ENCODE data around the gene KRT74. TPM values are rescaled to one million over a fixed set of nuclear protein-coding genes. Genes with fewer than 3 reads are reported as not detected.
A peak's percentile ranks its signal among the peaks of the same experiment; 100 is the strongest.

Gene KRT74
- total RNA-seq, 2 donors from 2014 or later: not detected

DNA sequence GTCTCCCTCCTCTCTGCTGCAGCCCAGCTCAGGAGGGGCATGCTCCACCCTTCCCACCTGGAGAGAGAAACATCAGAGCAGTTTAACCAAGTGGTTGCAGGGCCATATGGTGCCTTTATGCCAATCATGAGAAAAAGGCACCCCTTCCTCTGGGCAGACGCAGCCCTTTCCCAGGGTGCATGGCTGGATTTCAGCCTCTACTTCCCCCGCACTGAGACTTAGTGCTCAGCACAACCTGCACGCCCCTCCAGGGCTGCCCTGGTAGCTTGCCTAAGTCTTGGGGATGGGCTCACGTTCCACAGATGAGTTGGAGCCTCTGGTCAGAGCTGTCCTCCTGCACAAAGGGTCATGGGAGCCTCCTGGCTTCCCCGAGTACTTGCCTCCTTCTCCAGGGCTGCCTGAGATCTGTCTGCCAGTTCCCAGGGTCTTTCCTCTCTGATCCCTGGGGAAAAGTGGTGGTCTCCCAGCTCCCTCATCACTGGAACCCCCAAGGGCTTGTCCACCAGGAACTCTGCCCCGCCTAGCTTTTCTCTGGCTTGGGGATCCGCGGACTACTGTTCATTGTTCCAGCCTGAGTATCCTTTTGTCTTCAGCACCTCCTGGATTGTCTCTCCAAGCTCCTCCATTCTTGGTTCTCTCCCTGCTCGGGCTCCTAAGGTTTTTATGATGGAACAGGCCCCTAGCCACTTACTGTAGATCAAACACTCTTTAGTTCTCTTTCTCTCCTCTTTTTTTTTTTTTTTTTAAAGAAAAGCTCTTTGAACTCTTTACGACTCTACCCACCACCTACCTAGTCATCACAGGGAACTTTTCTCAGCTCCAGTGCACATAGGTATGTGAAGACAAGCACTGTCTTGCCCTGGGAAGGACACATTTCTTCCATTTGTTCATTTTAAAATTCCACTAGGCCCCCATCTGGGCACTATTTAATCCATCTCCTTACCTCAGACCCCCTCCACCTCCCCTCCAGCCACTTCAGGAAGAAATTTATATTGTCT is 6.1 kb upstream of the KRT74 start:
- intact Hi-C loops (cut with DNase I): loop anchor here in 1 of 2 donors (10.0 kb wide), 1 partner anchor 425 kb away; no protein-coding TSS in a partner anchor
- ATAC-seq (no peak), DNase-seq (no peak)

DNA sequence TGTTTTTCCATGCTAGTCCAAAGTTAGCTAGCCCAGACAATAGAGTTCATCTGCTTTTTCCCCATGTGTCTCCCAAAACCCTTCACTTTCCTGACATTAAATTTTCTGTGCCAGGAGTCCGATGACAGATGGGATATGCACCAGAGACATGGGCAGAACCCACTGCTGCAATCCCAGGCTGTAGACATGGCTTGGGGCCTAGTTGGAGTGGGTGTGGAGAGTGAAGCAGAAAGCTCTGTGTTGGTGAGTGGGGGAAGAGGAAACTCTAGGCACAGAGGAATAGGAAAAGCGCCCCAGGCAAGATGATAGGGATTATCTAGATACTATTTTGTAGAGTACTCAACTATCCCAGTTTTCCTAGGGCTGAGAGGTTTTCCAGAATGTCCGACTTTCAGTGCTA is 4.8 kb upstream of the KRT74 start:
- DNase-seq (no peak), ATAC-seq (no peak)
- intact Hi-C loops (cut with DNase I): no loop called here

DNA sequence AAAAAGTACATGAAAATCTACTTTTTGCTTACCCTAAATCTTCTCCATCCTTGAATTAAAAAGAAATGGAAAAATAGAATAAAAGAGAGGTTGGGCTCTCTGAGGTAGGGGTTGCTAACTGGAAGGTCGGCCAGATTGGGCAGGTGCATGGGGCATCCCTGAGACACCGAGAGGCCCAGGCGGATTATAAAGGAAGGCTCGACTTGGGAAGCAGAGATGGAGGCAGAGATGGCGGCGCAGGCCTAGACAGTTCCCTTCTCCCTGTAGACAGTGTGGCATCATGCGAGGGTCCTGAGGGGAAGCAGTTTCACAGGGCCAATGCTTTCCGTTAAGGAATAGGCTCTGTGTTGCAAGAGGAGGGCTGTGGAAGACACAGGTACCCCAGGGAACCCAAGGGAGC is 3.7 kb upstream of the KRT74 start:
- no peak for ATAC-seq
- intact Hi-C loops (cut with DNase I): no loop called here
- DNase-seq: no peak

DNA sequence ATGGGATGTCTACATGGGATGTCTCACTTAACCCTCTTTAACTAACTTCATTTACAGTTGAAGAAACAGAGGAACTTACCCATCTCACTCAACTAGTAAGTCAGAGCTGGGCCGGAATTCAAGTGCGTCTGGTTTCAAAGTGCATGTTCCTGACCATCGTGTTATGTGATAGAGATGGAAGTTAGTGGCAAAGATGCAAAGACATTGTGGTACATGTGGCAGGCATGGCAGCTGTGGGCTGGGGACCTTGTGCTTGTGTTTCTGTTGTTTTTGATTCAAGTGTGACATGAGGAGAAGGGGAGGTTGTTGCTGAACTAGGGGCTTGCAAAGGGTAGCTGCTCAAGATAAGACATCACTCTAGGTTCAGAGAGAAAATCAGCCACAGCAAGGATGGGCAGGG is 2.3 kb upstream of the KRT74 start:
- no peak for ATAC-seq
- no peak for DNase-seq
- intact Hi-C loops (cut with DNase I): no loop called here

GRCh38 chr12:52575256-52575655 is 1.6 kb upstream of the KRT74 start:
- no peak for ATAC-seq
- intact Hi-C loops (cut with DNase I): no loop called here
- no peak for DNase-seq

GRCh38 chr12:52573306-52573705 is 337 bp downstream of the KRT74 start:
- no peak for DNase-seq
- no peak for ATAC-seq
- intact Hi-C loops (cut with DNase I): no loop called here

GRCh38 chr12:52570511-52570910 is 3.1 kb downstream of the KRT74 start:
- DNase-seq: no peak
- ATAC-seq: no peak
- intact Hi-C loops (cut with DNase I): no loop called here

GRCh38 chr12:52568111-52568510 is 5.5 kb downstream of the KRT74 start:
- DNase-seq: no peak
- intact Hi-C loops (cut with DNase I): no loop called here
- no peak for ATAC-seq

- DNase-seq (peak; percentile 68), ATAC-seq (peak; percentile 91 to 95)
- intact Hi-C loops (cut with DNase I): no loop called here
Observed at GRCh38 chr12:52566847-52567291, 6.8 kb downstream of the KRT74 start.

- intact Hi-C loops (cut with DNase I): no loop called here
- DNase-seq (no peak), ATAC-seq (no peak)
Observed at GRCh38 chr12:52564582-52564981, 9.1 kb downstream of the KRT74 start.

DNA sequence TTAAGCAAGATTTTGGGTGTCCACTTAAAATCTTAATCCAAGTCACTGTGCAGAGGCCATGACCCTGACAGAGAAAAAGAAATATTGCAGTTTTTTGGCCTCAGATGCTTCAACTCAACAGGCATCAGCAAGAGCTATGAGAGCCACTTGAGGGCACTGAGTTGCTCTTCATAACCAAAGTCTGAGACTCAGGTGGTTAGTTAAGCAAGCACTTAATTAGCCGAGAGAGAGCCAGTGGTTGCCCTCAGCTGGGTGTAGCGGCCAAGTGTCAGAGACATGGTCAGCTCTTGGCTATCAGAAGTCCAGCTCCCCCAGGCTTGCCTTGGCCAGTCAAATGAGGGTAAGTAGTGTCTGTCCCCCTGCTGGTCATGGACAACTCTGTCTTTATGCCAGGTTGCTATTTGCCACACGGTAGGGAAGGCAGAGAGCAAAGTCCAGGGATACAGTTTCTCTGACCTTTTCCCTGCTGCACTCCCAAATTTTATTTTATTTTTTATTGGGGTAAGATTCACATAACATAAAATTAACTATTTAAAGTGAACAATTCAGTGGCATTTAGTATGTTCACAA is 11.7 kb downstream of the KRT74 start:
- DNase-seq (no peak), ATAC-seq (no peak)
- intact Hi-C loops (cut with DNase I): no loop called here

GRCh38 chr12:52559979-52560378 is 13.7 kb downstream of the KRT74 start:
- ATAC-seq: no peak
- intact Hi-C loops (cut with DNase I): no loop called here
- no peak for DNase-seq

GRCh38 chr12:52558781-52559445 is 14.7 kb downstream of the KRT74 start:
- intact Hi-C loops (cut with DNase I): no loop called here
- ATAC-seq (peak in 1 of 2 donors; percentile 5), DNase-seq (no peak)

DNA sequence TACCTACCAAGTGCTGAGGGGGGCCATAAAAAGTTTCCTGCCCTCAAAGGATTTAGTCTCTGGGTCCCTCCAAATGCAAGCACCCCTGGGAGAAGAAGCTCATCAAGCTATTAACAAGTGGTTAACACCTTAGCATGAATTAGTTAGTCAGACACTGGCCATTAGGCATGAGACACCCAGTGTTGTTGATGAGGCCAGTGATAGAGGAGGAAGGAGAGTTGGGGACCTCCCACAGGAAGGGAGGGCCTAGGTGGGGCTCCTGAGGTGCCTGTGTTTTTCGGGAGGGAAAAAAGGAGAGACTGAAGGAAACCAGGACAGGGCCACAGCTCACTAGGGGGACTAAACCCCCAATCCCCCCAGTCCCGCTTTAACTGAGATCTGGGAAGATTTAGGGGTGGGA is 16.2 kb downstream of the KRT74 start:
- intact Hi-C loops (cut with DNase I): no loop called here

DNA sequence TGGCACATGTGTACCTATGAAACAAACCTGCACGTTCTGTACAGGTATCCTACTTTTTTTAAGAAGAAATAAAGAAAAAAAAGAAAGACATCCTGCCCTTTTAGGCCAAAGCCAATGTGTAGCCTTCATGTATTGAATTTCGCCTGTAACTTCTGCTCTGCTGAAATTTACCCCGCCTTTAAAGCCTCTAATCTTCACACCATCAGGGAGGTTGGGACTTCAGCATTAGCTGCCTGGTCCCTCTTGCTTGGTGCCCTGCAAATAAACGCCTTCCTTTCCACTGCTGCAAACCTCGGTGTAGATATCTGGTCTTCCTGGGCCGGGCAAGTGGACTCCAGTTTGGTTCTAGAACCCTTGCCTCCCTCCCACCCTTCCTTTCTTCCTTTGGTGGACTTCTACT is 18.1 kb downstream of the KRT74 start:
- no peak for DNase-seq
- ATAC-seq: no peak
- intact Hi-C loops (cut with DNase I): no loop called here

More for the DNA sequence above, 16.2 kb downstream of the KRT74 start:
- no peak for ATAC-seq
- no peak for DNase-seq

- DNase-seq (no peak), ATAC-seq (no peak)
- intact Hi-C loops (cut with DNase I): no loop called here
Observed at GRCh38 chr12:52552681-52553195, 20.9 kb downstream of the KRT74 start, which contains the start of gene KRT71. Gene KRT71, minus strand, starts transcription at chr12:52553145. Its CDS starts 68 bp downstream, at chr12:52553077.

- intact Hi-C loops (cut with DNase I): no loop called here
- DNase-seq (no peak), ATAC-seq (peak; percentile 54 to 59)
Observed at GRCh38 chr12:52552055-52552454, 21.6 kb downstream of the KRT74 start.

- intact Hi-C loops (cut with DNase I): no loop called here
- no peak for DNase-seq
- ATAC-seq: peak in 1 of 2 donors; percentile 42
Observed at GRCh38 chr12:52551216-52551865, 22.3 kb downstream of the KRT74 start.

DNA sequence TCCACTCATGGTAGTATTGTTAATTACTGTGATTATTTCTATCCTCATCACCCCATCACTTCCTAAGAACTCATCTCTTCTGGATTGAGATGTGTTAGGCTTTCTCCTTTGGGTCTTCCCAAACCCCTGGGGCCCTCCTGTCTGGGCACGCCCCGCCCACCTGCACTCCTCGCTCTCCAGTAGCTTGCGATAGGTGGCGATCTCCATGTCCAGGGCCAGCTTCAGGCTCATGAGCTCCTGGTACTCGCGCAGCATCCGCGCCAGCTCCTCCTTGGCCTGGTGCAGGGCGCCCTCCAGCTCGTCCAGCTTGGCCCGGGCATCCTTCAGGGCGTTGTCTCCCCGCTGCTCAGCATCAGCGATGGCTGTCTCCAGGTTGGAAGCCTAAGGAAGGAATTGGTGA is 27.5 kb downstream of the KRT74 start:
- DNase-seq (no peak), ATAC-seq (no peak)
- intact Hi-C loops (cut with DNase I): no loop called here

Data from left cardiac atrium (tissue), 4 donors.